Left colon (tissue), 2 donors: Measurements from ENCODE around the gene CA4. TPM values are rescaled to one million over a fixed set of nuclear protein-coding genes. Genes with fewer than 3 reads are reported as not detected.
"Not testable (repeated sequence)": the region's sequence is repeated elsewhere in the genome, so short reads cannot be mapped to it uniquely, and the experiment has no call there.

Source experiments
- ATAC-seq: fragments of 200-7000 bp; cut with Tn5 transposase; one replicate; pipeline ENCODE4 v1.9.1; 2020; ENCODE audit warnings: mild to moderate bottlenecking, moderate library complexity
- DNase-seq, 2 donors: peaks; one replicate each; pipeline ENCODE4 v3.0.0-alpha.2; 2020
- intact Hi-C, 2 donors: fragments of 100-400 bp; cut with DNase I in 1 of 2; cut with micrococcal nuclease in 1 of 2; formaldehyde crosslinking; loops; one replicate each; pipeline versions ENCODE4 v1.11.2 to v1.14.0; 2022; cut with DNase I, micrococcal nuclease
- total RNA-seq, 2 donors: library from RNA; stranded (reverse); fragmentation: NEBNext Ultra II Directional; extraction: Animal tissue kit (Norgen Biotek cat#: 25700); gene quantifications; one replicate each; pipeline ENCODE4 v1.2.1, GENCODE V29; 2021
- donor health status: DM: no; HTN: no; CAD: no.
- donor health status: DM: yes; HTN: yes; CAD: no.

CA4 gene
- total RNA-seq, 2 donors from 2014 or later = 394 to 509 TPM

DNA sequence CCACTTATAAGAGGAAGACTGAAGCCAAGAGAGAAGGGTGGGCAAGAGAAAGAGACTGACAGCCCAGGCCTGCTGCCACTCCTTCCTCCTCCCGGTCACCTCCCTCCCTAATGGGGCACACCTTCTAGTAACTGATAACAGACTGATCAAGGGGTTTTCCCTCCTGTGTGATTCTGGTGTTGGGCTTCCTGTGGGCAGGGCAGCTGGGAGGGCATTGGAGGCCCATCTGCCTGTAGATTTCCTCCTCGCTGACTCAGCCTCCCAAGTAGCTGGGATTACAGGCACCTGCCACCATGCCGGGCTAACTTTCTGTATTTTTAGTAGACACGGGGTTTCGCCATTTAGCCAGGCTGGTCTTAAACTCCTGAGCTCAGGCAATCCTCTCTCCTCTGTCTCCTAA lies 16.2 kb downstream of the CA4 start:
- ATAC-seq (peak; percentile 76), DNase-seq (peak; percentile 54 to 81)
- intact Hi-C loops = no loop called here

DNA sequence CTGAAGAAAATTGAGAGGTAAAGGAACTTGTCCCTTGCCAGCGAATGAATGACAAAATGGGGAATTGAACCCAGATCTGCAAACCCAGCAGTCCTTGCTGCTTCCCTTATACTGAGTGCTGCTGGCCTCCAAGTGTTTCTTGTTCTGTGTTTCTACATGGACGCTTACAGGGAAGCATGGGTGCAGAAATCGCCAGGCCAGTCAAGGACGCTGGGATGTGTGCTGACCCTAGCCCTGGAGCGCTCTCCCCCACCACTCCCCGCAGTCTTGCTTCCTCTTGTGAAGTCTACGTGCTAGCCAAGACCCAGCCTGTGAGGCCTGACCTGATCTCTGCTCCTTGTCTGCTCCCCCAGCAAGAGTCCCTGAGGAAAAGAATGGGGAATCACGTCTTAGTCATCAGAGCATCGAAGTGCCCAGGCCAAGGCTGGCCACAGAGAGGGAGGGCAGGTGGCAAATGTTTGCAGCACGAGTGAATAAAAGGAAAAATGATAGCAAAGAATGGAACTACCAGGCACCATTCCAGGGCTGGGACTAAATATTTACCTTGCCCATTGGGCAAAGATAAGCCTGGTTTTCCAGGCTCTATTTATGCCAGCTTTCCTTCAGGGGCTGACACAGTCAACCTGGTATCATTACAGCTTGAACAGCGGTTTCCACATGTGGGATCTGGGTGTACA lies 17.4 kb downstream of the CA4 start:
- DNase-seq (no peak), ATAC-seq (peak; percentile 0)
- intact Hi-C loops = no loop called here

DNA sequence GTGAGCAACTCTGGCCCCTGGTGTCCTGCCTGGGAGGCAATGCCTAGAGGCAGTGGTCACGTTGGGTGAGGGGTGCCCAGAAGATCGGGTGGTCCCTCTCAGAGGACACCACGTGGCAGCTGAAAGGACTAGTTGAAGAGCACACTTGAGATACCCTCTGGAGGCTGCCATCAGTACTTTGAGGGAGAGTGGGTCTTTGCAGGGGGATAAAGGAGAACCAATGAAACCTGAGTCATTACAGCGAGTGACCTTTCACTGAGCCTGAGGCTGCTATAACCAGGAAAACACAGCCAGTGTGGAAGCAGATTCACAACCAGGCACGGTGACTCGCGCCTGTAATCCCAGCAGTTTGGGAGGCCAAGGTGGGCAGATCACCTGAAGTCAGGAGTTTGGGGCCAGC lies 18.9 kb downstream of the CA4 start:
- DNase-seq (no peak), ATAC-seq (no peak)
- intact Hi-C loops = no loop called here

DNA sequence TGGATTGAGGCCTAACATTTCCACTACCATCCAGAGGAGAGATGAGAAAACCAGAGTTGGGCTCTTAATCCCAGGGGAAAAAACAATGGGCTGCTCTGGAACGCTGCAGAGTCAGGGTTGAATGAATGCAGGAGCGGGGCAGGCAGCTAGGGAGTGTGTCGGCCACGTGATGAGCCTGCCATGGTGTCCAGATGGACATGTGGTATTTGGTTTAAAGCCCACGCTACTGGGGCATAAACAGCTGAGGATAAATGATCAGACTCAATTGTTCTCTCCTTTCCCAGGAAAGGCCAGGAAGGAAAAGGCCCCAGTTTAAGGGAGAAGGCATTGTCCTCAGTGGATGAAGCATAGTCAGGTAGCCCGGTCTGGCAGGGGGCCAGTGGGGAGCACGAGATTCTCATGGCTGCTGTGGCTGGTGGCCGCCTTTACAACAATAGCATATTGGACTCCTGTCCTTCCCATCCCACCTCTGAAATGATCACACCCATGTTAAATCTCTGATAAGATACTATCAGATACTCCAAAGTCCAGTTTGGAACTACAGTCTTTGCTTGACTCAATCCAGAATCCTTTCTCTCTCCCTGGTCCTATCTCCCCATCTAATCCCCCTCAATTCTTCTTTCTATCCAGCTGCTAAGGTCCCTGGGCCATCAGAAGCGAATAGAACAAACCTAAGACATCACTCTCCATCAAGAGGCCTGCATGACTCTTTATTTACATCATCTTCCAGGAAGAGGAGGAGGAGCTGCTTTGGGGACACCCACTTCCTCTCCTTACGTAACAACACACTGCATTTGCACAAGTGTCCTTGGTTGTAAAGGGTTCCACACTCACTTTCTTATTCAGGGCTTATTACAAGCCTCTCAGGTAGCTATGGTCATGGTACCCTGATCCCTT lies 20.4 kb downstream of the CA4 start:
- DNase-seq (peak; percentile 83 to 89), ATAC-seq (peak; percentile 72)
- intact Hi-C loops = no loop called here

DNA sequence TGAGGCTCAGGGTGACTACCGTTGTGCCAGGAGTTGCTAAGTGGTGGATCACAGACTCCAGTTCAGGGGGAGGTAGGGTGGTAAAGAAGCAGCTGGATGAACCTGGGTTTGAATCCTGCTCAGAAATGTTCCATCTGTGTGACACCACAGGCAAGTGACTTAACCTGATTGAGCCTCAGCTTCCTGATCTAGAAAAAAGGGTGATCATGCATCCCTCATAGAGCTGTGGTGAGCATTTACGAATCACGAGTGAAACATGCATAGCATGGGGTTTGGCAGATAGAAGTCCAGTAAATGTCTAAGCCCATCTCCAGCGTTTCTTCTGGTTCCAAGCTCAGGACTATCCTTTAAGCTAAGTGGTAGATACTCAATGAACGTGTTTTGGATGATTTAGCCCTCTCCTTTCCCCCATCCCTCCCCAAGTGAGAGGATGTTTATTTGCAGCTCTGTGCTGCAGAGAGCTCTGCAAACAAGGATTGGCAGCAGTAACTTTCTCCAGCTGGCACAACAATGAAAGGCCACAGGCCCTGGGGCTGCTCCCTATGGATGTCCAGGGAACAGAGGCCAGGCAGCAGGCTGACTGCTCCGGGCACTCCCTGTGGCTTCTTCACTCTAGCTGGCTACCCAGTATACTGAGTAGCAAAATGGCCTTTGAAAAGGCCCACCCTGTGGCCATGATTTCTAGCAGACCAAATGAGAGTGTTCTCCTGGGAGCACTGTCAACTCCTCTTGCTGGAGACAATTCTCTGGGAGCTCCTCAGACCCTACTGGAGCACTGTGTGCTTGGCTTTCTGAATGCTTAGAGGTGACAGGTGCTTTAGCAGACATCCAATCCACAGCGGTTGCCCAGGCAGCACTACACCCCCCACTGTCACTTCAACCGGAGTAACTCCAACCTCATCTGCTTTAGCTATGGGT lies 21.3 kb downstream of the CA4 start:
- no peak for DNase-seq

DNA sequence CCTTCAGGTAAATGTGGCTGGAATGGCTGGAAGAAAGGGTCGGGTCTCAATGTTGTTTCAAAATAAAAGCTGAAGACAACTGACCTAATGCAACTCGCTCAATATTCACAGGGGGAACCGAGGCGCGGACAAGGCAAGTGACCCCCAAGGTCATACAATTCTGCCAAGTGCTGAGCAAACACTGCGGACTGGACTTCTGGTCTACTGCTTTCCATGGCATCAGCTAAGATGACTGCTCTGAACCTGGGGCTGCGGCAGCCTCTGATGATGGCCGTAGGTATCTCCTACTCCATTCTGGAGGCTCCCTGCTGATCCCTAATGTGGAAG lies 21.9 kb downstream of the CA4 start:
- ATAC-seq = no peak
- DNase-seq = no peak
- intact Hi-C loops = no loop called here

More for the DNA sequence above, 21.3 kb downstream of the CA4 start:
- ATAC-seq = peak; percentile 10
- intact Hi-C loops = no loop called here

DNA sequence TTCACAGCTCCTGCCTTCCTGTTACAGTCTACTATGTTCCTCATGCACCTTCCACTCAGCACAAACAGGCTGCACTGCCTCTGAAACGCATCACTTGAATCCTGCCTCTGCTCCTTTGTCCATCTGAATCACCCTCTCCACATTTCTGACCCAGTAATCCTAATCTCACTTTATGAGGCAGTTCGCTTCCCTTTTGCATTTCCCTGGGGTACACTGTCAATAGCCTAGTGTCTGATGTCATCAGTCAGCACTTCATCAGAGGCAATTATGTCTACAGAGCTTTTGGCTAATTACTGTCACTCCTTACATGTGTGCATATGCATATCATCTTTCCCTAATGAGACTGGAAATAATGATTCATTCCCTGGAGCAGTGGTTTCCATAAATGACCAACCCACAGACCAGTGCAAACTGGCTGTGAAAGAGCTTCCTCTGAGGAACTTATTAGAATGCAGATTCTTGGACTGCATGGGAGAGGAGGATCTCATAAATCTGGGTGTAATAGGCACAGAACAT lies 23.6 kb downstream of the CA4 start:
- DNase-seq (no peak), ATAC-seq (peak; percentile 39)
- intact Hi-C loops = no loop called here

DNA sequence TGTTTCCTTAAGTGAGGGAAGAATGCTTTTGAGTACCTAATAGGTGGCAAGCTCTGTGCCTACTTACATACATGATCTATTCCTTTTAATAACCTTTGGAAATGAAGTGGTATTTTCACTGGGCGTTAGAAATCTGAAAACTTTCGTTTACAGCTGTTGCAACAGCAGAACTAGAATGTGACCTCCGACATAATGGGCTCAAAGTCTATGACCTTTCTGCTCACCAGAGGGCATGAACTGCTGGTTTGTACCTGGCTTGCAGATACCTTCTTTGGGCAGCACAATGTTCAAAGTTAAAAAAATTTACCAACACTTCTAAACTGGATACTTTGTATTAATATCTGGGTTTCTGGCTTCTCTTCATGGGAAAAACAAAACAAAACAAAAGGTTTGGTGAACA lies 24.3 kb downstream of the CA4 start:
- intact Hi-C loops = no loop called here
- ATAC-seq (no peak), DNase-seq (no peak)

DNA sequence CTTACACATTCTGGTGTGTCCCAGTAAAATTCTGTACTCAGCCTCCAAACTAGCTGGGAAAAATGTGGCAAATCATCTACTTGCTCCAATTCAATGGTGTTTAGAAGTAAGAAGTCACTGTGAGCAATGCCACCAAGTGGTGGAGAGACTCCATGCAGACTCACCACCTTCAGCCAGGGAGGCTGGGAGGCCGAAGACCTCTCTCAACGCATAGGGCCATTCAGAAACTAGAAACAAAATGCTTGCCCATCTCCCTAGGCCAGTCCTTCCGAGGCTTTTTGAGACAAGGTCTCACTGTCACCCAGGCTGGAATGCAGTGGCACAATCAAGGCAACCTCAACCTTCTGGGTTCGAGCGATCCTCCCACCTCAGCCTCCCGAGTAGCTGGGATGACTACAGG lies 25.0 kb downstream of the CA4 start:
- peak; percentile 31 for ATAC-seq
- intact Hi-C loops, DNase-seq: not testable (repeated sequence)

DNA sequence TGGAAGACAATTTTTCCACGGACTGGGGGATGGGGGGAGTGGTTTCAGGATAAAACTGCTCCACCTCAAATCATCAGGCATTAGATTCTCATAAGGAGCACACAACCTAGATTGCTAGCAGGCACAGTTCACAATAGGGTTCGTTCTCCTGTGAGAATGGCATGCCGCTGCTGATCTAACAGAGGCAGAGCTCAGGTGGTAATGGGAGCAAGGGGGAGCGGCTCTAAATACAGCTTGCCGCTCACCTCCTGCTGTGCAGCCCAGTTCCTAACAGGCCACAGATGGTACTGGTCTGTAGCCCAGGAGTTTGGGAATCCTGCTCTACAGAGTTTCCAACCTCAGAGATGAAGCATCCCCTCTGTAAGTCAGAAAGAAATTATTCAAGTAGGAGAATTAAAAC lies 27.0 kb downstream of the CA4 start:
- intact Hi-C loops, ATAC-seq, DNase-seq: not testable (repeated sequence)

DNA sequence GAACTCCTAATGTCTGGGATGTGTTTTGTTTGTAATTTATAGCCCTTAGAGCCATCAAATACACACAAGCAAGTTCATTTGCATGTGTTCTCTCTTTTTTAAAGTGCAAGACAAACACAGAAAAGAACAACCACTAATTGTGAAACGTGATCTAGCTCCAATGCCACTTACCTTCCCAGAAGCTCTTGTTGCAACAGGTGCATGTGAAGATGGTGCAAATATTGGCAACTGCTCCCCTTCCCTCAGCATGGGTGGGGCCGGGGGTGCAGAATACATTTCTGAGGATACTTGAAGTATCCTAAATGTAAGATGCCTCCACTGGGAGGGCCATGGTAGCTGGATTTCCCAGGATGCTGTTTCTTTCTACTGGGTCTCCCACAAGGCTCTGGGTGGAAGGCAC lies 28.4 kb downstream of the CA4 start:
- intact Hi-C loops, DNase-seq, ATAC-seq: not testable (repeated sequence)

DNA sequence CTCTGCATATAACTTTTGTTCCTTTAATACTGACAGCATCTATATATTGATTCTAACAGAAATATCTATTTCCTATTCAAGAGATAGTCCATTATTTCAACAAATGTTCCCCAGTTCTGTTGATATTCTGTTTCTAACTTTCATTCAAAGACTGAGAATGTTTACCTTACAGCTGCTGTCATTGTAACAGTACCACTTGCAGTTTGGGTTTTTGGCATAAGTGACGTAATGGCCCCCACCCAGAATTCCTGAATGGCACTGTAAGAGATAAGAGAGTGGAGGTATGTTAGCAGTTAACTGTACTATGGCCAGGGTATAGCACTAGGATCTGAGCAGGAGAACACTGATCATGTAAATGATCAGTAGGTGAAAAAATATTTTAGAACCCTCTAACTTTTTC lies 30.6 kb downstream of the CA4 start:
- ATAC-seq, DNase-seq, intact Hi-C loops: not testable (repeated sequence)

DNA sequence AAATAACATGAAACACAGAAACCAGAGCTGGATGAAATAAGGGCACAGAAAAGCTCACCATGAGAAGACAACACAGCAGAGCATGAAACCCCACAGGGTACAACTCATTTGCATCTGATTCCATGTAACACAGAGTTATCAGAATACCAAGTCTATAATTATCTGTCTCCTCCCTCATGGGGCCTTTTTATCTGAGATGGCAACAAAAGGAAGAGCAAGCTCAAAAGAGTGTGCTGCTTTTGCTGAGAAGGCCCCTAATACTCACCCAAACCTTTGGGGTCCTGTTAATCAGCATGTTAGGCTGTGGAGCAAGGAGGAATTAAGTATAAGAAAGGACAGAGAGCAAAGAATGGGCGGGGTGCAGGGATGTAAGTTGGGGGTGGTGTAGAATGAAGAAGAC lies 36.6 kb downstream of the CA4 start:
- intact Hi-C loops, ATAC-seq, DNase-seq: not testable (repeated sequence)

DNA sequence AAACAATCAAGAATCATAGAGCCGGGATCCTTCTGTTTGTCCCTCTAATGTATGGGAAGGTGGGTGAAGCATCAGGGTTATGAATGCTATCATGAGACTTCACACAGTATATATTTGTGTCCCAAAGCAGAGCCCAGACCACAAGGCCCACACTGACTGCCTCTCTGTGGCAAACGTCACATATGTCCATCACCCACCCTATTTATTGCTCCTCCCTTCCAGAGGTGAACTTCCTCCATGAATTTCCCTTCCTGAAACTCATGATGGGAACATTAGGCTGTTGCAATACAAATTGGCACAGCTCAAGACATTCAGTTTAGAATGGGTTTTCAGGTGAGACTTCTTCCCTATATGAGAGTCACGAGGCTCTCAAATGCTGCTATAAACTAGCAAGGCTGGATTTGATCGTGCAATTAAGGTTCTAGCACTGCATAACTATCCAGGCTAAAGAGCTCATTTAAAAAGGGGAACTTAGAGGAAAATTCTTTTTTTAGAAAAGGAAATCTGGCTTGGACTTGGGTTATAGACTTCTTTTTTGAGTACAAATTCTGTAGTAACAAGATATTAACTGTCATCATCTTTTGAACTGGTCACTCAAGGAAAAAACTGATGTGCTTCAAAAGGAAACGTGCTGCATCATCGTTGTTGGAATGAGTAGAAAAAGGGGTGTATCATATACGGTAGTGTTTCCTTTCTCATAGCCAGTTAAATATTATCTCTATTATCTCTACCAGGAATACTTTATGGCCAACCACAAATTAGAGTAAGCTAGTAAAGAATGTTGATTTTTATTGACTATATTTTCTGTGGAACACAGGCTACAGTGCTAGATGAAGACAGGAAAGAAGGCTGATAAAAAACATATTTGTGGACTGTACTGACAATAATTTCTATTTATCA lies 37.3 kb downstream of the CA4 start:
- peak; percentile 89 for ATAC-seq
- DNase-seq, intact Hi-C loops: not testable (repeated sequence)

DNA sequence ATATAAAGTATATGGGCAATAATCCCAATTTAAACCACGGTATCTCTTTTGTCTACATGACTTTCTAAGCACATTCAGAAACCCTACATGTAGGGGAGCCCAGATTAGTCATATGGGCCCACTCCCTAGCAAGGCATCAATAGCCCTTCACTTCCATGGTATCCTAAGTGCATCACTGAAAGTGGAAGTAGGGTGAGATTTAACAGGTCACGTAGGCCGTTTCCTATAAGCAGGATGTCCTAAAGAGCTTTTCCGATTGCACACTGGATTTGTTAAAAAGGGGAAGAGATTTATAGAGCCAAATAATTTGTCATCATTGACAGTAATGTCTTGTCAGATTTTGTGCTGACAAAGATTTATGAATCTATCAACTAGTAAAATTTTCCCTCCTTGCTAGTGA lies 39.0 kb downstream of the CA4 start:
- ATAC-seq = no peak
- DNase-seq = no peak
- intact Hi-C loops = no loop called here

DNA sequence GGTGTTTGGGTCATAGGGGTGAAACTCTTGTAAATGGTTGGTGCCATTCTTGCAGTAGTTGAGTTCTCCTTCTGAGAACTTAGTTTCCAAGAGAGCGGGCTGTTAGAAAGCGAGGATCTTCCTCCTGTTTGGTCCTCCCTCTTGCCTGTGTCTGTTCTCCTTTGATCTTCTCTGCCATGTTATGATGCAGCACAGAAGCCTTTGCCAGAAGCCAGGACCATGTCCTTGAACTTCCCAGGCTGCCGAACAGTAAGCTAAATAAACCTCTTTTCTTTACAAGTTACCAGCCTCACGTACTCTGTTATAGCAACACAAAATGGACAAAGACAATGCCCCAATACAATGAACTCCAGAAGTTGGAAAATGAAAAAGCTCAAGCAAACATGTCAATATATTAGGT lies 40.3 kb downstream of the CA4 start:
- ATAC-seq, DNase-seq, intact Hi-C loops: not testable (repeated sequence)

DNA sequence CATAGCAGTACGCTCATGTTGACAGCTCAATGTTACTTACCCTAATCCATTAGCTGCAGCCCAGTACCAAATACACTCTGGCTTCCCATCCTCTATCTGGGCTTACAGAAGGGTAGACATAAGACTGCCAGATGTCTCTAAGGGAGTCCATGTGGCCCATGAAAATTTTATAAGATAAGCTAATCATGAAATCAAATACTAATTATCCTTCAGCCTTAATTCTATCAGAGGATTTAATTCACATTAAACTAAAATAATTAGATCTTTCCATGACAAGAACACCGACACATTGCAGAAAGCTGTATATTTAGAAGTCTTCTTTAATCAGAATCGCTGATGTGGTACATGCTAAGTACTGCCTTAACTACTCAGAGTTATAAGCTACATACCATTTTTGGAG lies 43.3 kb downstream of the CA4 start:
- ATAC-seq, intact Hi-C loops, DNase-seq: not testable (repeated sequence)

DNA sequence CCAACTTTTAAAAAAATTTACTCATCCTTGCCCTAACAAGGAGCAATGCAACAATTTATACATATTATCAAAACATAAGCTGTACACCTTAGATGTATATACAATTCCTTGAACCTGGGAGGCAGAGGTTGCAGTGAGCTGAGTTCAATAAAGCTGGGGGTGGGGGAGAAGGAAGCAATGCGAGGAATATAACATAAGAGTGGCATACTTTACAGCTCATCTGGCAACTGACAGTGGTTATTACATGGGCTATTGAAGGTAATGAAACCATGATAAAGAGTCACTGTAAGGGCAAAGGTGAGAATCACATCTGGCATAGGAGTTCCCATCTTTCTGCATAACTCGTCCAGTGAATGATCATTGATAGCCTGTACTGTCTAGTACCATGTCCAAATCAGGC lies 43.7 kb downstream of the CA4 start:
- ATAC-seq = peak; percentile 95
- intact Hi-C loops = no loop called here
- no peak for DNase-seq
